ENCODE results near the gene PATL1.

The PATL1 gene

GRCh38 chr11:59614277-59615119, 54.3 kb downstream of the PATL1 start:
- peak; percentile 40 for DNase-seq (ENCODE audit: low spot score)

DNA sequence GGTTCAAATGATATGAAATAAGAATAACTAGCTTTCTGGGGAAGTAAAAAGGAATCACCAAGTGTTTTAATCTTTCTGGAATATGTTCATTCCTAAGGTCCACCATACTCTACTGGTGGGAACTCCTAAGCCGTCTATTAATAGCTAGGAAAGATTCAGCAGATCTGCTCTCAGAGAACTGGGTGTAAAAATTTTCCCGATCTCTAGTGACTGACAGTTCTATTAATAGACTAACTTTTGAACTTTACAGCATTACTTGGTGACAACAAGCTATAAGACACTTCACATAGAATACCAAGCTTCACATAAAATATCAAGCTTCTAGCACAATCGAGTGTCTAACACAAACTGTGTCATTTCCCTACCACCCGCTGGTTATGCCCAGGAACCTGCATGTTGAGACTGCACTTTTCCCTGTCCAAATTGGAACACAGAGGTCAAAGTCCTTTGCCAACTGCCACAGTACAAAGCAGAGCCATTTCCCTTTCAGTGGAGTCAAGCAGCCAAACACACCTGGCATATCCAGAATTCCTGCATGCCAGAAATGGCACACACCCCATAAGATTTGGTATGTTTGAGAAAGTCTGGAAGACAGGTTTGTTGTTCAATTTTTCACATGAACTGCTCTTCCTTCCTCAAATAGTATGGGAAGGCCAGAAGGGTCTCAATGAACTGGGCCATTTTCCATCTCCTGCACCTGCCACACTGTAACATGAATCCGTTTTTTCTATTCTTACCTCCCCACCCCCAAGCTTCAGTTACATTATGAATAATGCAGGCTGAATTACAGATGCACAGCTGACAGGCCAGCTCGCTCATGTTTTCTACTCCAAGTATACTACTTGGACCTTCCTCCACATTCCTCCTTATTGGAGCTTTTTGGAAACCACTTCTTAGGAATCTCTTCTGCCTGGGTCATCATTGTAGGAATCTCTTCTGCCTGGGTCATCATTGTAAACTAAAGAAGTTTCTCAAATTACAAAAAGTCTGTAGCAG, 57.0 kb downstream of the PATL1 start:
- DNase-seq (ENCODE audit: low spot score), result no peak

GRCh38 chr11:59610289-59610688, 58.5 kb downstream of the PATL1 start:
- DNase-seq (ENCODE audit: low spot score), result no peak

DNA sequence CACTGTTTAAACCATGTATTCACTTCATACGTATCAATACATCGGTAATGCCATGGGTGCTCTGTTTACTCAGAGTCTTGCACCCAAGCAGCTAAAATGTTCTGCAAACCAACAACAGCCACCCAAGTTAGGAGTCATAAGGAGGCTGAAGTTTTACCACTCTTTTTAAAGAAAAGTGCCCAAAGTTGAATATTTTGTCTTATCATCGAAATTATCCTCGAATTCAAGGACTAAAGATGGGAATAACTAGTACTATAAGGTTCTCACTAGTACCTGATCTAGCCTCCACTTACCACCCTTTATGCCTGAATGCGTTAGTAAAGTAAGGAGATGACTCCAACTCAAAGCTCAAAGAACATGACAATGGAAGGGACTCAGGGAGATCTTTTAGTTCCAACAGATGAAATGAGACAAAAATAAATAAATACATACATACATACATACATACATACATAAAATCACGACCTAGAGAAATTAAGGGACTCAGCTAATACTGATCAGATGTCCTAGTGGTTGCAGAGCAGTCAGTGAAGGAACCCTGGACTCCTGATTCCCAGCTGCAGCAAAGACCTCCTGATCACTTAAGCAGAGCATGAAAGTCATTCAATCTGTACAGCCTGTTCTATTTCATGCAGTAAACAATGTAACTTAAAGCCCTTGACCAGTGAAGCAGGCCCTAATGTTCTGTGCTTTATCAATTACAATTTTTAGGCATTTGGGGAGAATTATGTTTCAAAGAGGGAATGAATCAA, 61.0 kb downstream of the PATL1 start:
- no peak for DNase-seq (ENCODE audit: low spot score)

DNA sequence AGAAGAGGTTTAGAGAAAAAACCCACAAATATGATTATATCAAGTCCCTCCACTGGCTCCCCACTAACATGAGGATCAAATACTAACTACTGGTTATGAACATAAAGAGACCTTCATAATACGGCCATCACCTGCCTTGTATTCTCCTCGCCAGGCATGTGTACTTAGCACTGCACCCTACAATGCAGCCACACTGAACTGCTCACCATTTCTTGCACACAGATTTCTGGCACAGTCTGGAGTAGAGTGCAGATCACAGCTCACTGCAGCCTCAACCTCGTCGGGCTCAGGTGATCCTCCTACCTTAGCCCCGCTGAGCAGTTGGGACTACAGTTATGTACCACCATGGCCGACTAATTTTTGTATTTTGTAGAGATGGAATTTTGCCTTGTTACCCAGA, 66.4 kb downstream of the PATL1 start:
- no peak for DNase-seq (ENCODE audit: low spot score)

GRCh38 chr11:59601788-59602187, 67.0 kb downstream of the PATL1 start:
- no peak for DNase-seq (ENCODE audit: low spot score)

DNA sequence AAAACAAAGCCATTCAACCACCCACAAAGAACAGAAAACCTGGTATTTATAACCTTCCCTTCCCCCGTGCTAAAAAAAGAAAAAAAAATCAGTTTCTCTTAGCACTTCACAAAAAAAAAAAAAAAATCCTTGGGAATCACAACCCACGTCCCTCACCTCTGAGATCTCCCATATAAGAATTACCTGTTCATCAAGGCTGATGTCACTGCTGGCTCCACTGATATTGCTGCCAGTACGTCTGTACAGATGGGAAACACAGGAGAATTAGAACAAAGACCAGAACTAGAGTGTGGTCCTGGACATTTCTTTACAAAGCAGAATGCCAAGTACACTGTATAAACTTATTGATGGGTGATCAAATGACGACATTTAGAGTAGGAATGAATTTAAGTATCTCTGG, 68.2 kb downstream of the PATL1 start:
- DNase-seq (ENCODE audit: low spot score), result no peak

GRCh38 chr11:59600234-59600633, 68.6 kb downstream of the PATL1 start:
- DNase-seq (ENCODE audit: low spot score), result no peak

DNA sequence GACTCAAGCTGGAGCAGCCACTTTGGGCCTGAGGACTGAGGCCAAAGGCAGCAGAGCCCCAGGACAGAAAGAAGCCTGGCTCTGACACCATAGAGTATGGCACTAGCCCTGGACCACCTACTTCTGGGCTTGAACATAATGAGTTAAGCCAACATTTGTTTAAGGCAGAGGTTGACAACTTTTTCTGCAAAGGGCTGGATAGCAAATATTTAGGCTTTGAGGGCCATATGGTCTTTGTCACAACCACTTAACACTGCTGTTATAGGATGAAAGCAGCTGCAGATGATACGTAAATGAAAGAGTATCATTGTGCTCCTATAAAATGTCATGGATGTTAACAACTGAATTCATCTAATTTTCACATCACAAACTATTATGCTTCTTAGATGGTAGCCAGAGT, 69.9 kb downstream of the PATL1 start:
- no peak for DNase-seq (ENCODE audit: low spot score)
